ENCODE results near the gene POLR2E. TPM values are rescaled to one million over a fixed set of nuclear protein-coding genes. Genes with fewer than 3 reads are reported as not detected.
A peak's percentile ranks its signal among the peaks of the same experiment; 100 is the strongest.

The POLR2E gene
- polyA plus RNA-seq, 1 of the 3 experiments (the other 2 are of a cell fraction) = 283 TPM

DNA sequence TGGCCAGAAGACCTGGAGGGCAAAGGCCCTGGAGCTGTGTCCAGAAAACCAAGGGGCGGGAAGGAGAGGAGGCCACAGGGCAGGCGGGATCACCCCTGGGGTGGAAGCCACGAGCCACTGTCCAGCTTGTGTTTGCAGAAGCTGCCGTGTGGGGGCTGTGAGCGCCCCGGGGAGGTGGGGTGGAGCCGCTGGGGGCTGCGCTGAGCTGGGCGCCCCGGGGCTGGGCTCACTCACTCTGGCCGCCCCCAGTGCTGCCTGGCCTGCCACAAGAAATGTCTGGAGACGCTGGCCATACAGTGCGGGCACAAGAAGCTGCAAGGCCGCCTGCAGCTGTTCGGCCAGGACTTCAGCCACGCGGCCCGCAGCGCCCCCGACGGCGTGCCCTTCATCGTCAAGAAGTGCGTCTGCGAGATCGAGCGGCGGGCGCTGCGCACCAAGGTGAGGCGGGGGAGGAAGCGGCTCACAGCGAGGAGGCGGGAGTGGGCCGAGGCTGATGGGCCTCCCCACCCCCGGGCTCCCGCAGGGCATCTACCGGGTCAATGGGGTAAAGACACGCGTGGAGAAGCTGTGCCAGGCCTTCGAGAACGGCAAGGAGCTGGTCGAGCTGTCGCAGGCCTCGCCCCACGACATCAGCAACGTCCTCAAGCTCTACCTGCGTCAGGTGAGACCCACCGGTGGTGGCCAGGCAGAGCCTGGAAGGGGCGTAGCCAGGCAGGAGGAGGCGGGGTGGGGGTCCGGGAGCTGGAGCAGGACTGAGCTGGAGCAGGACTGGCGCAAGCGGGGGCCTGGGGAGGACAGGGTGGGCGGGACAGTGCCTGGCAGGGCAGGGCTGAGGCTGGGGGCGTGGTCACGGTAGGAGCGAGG is 13.6 kb downstream of the POLR2E start:
- peaks cover 0 to 22% of the 10 kb centered on the region in 2 experiments; a peak in 2 of 4 replicates for H3K4me1 ChIP-seq (ENCODE audit: control insufficient read depth in 1 of 2, insufficient read depth in 2 of 2, low read depth in 1 of 2, low read length in 1 of 2)
- peak overlapping the region in 1 of 2 experiments; percentile 6; a peak in 1 of 4 replicates for H3K4me3 ChIP-seq (ENCODE audit: low read depth in 2 of 2, low read length in 1 of 2)
- TF ChIP-seq POLR2AphosphoS5 (IDR thresholded peaks at IDR 0.05; ENCODE audit: low read depth, low read length) (no peak), EP300 (IDR thresholded peaks at IDR 0.05; ENCODE audit: borderline replicate concordance in 1 of 2, low read depth in 1 of 2, low read length in 1 of 2) (no peak), MXI1 (IDR thresholded peaks at IDR 0.05; ENCODE audit: low read depth, low read length) (no peak), RCOR1 (IDR thresholded peaks at IDR 0.05; ENCODE audit: low read length) (no peak), NFIC (IDR thresholded peaks at IDR 0.05; ENCODE audit: borderline replicate concordance) (no peak), FOXJ3 (CRISPR knock-in tag; IDR thresholded peaks at IDR 0.05) (no peak)
- TF ChIP-seq, protein P1, sequence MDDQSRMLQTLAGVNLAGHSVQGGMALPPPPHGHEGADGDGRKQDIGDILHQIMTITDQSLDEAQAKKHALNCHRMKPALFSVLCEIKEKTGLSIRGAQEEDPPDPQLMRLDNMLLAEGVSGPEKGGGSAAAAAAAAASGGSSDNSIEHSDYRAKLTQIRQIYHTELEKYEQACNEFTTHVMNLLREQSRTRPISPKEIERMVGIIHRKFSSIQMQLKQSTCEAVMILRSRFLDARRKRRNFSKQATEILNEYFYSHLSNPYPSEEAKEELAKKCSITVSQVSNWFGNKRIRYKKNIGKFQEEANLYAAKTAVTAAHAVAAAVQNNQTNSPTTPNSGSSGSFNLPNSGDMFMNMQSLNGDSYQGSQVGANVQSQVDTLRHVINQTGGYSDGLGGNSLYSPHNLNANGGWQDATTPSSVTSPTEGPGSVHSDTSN (IDR thresholded peaks at IDR 0.05) = no peak
- TF ChIP-seq, protein P2, sequence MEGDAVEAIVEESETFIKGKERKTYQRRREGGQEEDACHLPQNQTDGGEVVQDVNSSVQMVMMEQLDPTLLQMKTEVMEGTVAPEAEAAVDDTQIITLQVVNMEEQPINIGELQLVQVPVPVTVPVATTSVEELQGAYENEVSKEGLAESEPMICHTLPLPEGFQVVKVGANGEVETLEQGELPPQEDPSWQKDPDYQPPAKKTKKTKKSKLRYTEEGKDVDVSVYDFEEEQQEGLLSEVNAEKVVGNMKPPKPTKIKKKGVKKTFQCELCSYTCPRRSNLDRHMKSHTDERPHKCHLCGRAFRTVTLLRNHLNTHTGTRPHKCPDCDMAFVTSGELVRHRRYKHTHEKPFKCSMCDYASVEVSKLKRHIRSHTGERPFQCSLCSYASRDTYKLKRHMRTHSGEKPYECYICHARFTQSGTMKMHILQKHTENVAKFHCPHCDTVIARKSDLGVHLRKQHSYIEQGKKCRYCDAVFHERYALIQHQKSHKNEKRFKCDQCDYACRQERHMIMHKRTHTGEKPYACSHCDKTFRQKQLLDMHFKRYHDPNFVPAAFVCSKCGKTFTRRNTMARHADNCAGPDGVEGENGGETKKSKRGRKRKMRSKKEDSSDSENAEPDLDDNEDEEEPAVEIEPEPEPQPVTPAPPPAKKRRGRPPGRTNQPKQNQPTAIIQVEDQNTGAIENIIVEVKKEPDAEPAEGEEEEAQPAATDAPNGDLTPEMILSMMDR (IDR thresholded peaks at IDR 0.05) = peak; percentile 32
- H3K36me3 ChIP-seq (replicated peaks in 1 of 2; ENCODE audit: control insufficient read depth in 1 of 2, insufficient read depth in 2 of 2, low read length in 1 of 2) = no peaks in the 10 kb centered on the region
- no peaks in the 10 kb centered on the region for H3K9me2 ChIP-seq
- CTCF ChIA-PET = interaction anchor here (0.6 to 3.2 kb wide), 13 partner anchors 9 to 218 kb away, joined by 3 to 24 read pairs (median 5); partner anchors contain the start of genes ABCA7, ARHGAP45, CNN2 and WDR18
- no peak overlapping the region for H2AFZ ChIP-seq (ENCODE audit: low read depth)
- no peak for DNase-seq
- 0 out of 2 replicates have a peak overlapping the region, but pooled peaks have one; percentile 33 for H3K4me2 ChIP-seq
- no peaks in the 10 kb centered on the region for H4K20me1 ChIP-seq (ENCODE audit: insufficient read depth)
- POLR2A ChIA-PET = interaction anchor here (0.6 to 2.4 kb wide), 4 partner anchors 22 to 188 kb away, joined by 3 to 9 read pairs (median 4); partner anchors contain the start of genes CIRBP and GPX4
- 30% methylated on average over 22 of the region's 58 CpGs for WGBS (ENCODE audit: low lambda C conversion rate)
- H3K27me3 ChIP-seq (ENCODE audit: insufficient read depth) = no peaks in the 10 kb centered on the region
- H3K79me2 ChIP-seq (ENCODE audit: insufficient read depth) = no peaks in the 10 kb centered on the region
- no peak overlapping the region for H3K27ac ChIP-seq (ENCODE audit: low read depth in 2 of 2, low read length in 1 of 2)
- H3K9me3 ChIP-seq = no peaks in the 10 kb centered on the region
- peaks cover 11% of the 10 kb centered on the region for H3F3A ChIP-seq (replicated peaks; ENCODE audit: insufficient read depth)
- no peak overlapping the region for H3K9ac ChIP-seq

DNA sequence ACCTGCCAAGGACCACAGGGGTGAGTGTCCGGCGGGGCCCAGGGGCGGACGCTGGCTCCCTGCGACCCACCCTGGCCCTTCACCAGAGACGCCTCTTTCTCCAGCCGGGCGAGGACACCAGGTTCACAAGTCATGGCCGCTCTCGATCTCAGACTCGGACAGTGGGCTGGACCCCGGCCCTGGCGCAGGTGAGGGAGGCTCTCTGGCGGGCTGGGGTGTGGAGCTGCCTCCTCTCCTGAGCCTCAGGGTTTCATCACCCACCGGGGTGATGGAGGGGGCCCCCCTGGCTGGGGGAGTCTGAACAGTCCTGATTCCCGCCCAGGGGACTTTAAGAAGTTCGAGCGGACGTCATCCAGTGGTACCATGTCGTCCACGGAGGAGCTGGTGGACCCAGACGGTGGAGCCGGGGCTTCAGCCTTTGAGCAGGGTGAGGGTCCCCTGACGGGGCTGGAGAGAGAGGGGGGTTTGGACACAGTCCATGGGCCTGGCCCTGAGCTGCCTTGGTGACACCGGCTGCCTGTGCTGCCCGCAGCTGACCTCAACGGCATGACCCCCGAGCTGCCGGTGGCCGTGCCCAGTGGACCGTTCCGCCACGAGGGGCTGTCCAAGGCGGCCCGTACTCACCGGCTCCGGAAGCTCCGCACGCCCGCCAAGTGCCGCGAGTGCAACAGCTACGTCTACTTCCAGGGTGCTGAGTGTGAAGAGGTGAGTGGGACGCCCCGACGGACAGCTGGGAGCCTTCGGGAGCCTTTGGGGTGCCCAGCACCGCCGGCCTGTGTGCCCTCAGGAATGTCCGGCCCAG is 14.6 kb downstream of the POLR2E start:
- no peaks in the 10 kb centered on the region for H3K27me3 ChIP-seq (ENCODE audit: insufficient read depth)
- H3K79me2 ChIP-seq (ENCODE audit: insufficient read depth) = no peaks in the 10 kb centered on the region
- POLR2A ChIA-PET = interaction anchor here (0.6 to 2.4 kb wide), 2 partner anchors 172 to 189 kb away, joined by 3 to 9 read pairs; partner anchors contain the start of gene CIRBP
- H3F3A ChIP-seq (replicated peaks; ENCODE audit: insufficient read depth) = peaks cover 9% of the 10 kb centered on the region
- CTCF ChIA-PET = interaction anchor here (0.6 to 3.2 kb wide), 16 partner anchors 8 to 217 kb away, joined by 3 to 24 read pairs (median 4); partner anchors contain the start of genes ABCA7, ARHGAP45, CNN2 and RNU6-2
- no peaks in the 10 kb centered on the region for H3K9me3 ChIP-seq
- 82% methylated on average over 26 of the region's 50 CpGs for WGBS (ENCODE audit: low lambda C conversion rate)
- no peaks in the 10 kb centered on the region for H3K9me2 ChIP-seq
- H2AFZ ChIP-seq (ENCODE audit: low read depth) = no peak overlapping the region
- H3K36me3 ChIP-seq (replicated peaks in 1 of 2; ENCODE audit: control insufficient read depth in 1 of 2, insufficient read depth in 2 of 2, low read length in 1 of 2) = no peaks in the 10 kb centered on the region
- no peaks in the 10 kb centered on the region for H4K20me1 ChIP-seq (ENCODE audit: insufficient read depth)
- no peak overlapping the region for H3K9ac ChIP-seq
- DNase-seq = no peak
- peak overlapping the region in 1 of 2 experiments; percentile 54; a peak in 1 of 4 replicates for H3K27ac ChIP-seq (ENCODE audit: low read depth in 2 of 2, low read length in 1 of 2)
- no peak overlapping the region for H3K4me3 ChIP-seq (ENCODE audit: low read depth in 2 of 2, low read length in 1 of 2)
- no peak overlapping the region for H3K4me2 ChIP-seq
- peaks cover 0 to 22% of the 10 kb centered on the region in 2 experiments; a peak in 2 of 4 replicates for H3K4me1 ChIP-seq (ENCODE audit: control insufficient read depth in 1 of 2, insufficient read depth in 2 of 2, low read depth in 1 of 2, low read length in 1 of 2)
- TF ChIP-seq RAD21 (IDR thresholded peaks at IDR 0.05; ENCODE audit: low read length) (no peak), JUND (IDR thresholded peaks at IDR 0.05) (no peak), FOXM1 (IDR thresholded peaks at IDR 0.05; ENCODE audit: low read depth) (no peak), GABPA (IDR thresholded peaks at IDR 0.05; ENCODE audit: low read depth) (no peak), EZH2phosphoT487 (IDR thresholded peaks at IDR 0.05; ENCODE audit: borderline replicate concordance, low read depth) (no peak), NFIC (IDR thresholded peaks at IDR 0.05; ENCODE audit: borderline replicate concordance) (no peak), FOSL2 (IDR thresholded peaks at IDR 0.05; ENCODE audit: borderline replicate concordance, low read depth) (no peak), TCF12 (IDR thresholded peaks at IDR 0.05) (no peak), RXRA (IDR thresholded peaks at IDR 0.05; ENCODE audit: borderline replicate concordance, low read depth) (no peak), SIN3A (IDR thresholded peaks at IDR 0.05; ENCODE audit: borderline replicate concordance, low read depth, low read length) (no peak)
- TF ChIP-seq, protein P3, sequence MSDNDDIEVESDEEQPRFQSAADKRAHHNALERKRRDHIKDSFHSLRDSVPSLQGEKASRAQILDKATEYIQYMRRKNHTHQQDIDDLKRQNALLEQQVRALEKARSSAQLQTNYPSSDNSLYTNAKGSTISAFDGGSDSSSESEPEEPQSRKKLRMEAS (IDR thresholded peaks at IDR 0.05; ENCODE audit: low read depth) = no peak
- TF ChIP-seq, protein P4, sequence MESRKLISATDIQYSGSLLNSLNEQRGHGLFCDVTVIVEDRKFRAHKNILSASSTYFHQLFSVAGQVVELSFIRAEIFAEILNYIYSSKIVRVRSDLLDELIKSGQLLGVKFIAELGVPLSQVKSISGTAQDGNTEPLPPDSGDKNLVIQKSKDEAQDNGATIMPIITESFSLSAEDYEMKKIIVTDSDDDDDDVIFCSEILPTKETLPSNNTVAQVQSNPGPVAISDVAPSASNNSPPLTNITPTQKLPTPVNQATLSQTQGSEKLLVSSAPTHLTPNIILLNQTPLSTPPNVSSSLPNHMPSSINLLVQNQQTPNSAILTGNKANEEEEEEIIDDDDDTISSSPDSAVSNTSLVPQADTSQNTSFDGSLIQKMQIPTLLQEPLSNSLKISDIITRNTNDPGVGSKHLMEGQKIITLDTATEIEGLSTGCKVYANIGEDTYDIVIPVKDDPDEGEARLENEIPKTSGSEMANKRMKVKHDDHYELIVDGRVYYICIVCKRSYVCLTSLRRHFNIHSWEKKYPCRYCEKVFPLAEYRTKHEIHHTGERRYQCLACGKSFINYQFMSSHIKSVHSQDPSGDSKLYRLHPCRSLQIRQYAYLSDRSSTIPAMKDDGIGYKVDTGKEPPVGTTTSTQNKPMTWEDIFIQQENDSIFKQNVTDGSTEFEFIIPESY (IDR thresholded peaks at IDR 0.05; ENCODE audit: borderline replicate concordance, low read depth) = no peak
